ENCODE data around the gene RELCH.

- TF ChIP-seq CTCF (conservative IDR thresholded peaks at IDR 0.05; ENCODE audit: low read depth, low read length) = peak; percentile 24; the same call in 1 of the 2 replicates
- TF ChIP-seq EZH2 (IDR thresholded peaks at IDR 0.05; ENCODE audit: low read length, unreplicated experiment) = no peak
These were observed 772 bp downstream of the RELCH start for GRCh38 chr18:62187543-62188510.

All from PC-3 (cell line).